ENCODE data around the gene EIF2S2.

- TF ChIP-seq CTCF (IDR thresholded peaks at IDR 0.05; ENCODE audit: insufficient read depth, low read length) = no peak
- TF ChIP-seq POLR2AphosphoS5 (IDR thresholded peaks at IDR 0.05; ENCODE audit: low read depth) = peak; percentile 93
- TF ChIP-seq REST (IDR thresholded peaks at IDR 0.05; ENCODE audit: insufficient replicate concordance, low read depth) = peak; percentile 38
- TF ChIP-seq GABPA (IDR thresholded peaks at IDR 0.05; ENCODE audit: low read depth) = peak; percentile 61
Measured at GRCh38 chr20:34111702-34112599, at the start of gene EIF2S2.
